NOMO-1 treated with DMSO at 0.1 percent for 48 hours (cell line): ENCODE data around the gene CHCT1.
A peak's percentile ranks its signal among the peaks of the same experiment; 100 is the strongest.
"Not testable (repeated sequence)": the region's sequence is repeated elsewhere in the genome, so short reads cannot be mapped to it uniquely, and the experiment has no call there.

Source experiments
- DNase-seq: peaks from one replicate; lab custom pipeline; 2025; ENCODE audit not compliant: unreplicated experiment; lab: John Stamatoyannopoulos, UW

CHCT1 gene

GRCh38 chr17:60422162-60422665 is at the start of gene CHCT1:
TSS of gene CHCT1 (plus strand) at chr17:60422489. CDS start at chr17:60422593, 104 bp downstream.
- DNase-seq = no peak

DNA sequence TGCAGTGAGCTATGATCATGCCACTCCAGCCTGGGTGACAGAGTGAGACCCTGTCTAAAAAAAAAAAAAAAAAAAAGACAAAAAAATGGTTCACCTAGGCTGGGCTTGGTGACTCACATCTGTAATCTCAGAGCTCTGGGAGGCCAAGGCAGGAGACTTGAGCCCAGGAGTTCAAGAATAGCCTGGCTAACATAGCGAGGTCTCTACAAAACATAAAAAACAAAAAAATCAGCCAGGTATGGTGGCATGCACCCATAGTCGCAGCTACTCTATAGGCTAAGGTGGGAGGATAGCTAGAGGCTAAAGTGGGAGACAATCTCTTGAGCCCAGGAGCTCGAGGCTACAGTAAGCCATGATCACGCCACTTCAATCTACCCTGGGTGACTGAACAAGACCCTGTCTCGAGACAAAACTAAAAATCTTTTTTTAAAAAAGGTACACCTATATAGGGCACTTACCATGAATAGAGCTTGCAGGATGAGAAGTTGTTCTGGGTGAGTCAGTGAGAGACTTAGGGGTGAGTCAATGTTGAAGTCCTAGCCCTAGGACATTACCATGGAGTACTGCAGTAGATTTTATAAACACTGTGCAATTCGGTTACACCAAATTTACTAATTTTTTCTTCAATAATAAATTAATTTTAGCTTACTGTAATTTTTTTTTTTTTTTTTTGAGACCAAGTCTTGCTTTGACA is 49.4 kb upstream of the CHCT1 start:
- peak; percentile 29 for DNase-seq

- DNase-seq = not testable (repeated sequence)
Observed at GRCh38 chr17:60378187-60378586, 44.1 kb upstream of the CHCT1 start.

DNA sequence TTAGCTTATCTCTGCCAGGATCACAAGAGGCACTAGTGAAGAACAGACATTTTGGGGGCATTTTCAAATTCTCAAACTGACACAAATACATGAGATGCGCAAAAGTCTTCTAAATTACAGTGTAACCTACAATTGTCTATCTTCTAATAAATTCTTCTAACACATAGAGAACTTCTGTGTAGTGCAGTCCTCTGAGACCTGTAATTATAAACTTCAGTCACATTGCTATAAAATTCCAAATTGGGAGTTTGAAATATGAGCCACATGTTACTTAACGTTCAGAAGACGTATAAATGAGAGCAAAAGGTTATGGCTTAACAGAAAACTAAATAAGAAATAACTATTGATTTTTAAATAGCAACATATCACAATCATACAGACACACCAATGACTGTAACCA is 42.8 kb upstream of the CHCT1 start:
- not testable (repeated sequence) for DNase-seq

DNA sequence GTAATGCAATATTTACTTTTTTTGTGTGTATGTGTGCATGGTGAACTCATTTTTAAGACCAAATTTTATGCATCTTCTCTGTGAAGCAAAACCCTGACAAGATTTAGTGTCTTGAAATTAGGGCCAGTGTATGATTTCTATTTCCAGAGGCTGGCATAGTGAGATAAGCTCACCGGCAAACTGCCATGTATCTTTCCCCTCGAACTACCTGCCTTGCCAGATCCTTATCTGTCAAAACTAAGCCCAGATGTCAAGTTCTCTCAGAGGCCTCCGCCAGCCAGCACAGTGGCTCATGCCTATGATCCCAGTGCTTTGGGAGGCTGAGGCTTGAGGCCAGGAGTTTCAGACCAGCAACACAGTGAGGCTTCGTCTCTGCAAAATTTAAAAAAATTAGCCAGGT is 40.3 kb upstream of the CHCT1 start:
- DNase-seq = no peak

GRCh38 chr17:60383379-60383778 is 38.9 kb upstream of the CHCT1 start:
- no peak for DNase-seq

- DNase-seq = not testable (repeated sequence)
Observed at GRCh38 chr17:60384921-60385320, 37.4 kb upstream of the CHCT1 start.

DNA sequence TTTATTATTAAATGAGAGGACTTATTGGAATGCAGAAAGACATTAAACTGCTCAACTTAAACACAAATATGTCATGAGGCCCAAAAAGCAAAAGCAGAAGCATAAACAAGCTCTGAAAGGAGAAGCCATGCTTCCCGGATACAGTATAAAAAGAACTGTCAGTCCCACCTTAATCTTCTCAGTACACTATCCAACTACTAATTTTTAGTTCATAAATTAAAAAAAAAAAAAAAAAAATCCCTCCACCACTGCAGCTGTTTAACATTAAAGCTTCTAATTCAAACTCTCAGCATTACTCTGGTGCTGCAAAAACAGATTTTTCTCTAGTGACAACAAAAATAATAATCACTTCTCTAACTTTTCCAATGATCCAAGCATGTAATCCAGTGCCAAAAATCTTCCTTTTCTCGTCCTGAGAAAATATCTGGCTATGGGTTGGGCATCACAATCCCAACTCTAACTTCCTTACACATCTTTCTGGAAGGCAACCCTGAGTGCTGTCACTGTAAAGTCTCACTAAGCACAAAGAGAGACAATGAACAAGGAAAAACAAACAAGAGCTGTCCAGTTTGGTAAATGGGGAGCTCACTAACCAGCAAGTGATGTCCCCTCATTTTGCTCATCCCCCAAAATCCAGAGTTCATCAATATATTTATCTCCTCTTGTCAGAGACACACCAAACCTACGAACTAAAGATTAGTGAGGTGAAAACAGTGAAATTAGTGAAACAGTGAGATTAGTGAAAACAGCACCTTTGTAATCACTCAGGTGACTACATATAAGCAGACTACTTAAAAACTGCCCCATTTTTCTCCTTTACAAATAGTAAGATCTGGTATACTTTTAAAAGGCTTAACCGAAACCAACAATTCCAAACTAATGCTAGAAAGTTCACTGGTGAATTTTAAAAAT is 35.9 kb upstream of the CHCT1 start:
- DNase-seq = peak; percentile 28

DNA sequence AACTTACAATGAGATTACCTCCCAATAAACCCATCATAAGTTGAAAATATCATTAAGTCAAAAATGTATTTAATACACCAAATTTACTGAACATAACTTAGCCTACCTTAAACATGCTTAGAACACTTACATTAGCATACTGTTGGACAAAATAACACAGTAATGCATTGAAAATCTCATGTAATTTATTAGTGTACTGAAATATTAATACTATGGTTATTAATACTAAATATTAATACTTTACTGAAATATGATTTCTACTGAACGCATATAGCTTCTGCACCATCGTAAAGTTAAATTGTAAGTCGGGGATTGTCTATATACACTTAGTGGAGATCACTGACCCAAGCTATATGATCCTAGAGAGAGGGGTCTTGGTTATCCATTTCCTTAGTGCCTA is 34.6 kb upstream of the CHCT1 start:
- no peak for DNase-seq

GRCh38 chr17:60388742-60389141 is 33.5 kb upstream of the CHCT1 start:
- no peak for DNase-seq

DNA sequence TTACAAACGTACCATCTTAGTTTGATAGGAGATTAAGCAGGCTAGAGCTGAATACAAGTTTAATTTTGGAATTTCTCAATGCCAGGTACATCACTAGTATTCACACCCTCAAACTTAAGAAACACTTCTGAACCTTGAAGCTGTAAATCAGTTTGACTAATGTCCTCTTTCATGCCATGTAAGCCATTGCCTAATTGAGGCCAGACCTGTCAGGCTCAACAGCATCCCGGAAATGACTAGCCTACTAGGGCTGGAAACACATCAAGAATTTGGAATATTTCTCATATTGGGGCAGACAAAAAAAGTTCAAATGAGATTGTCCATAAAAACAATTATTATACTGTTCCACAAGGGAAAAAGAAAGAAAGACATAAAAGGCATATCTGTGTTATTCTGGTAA is 32.1 kb upstream of the CHCT1 start:
- DNase-seq = peak; percentile 78

GRCh38 chr17:60390925-60391470 is 31.3 kb upstream of the CHCT1 start:
- peak; percentile 16 for DNase-seq

GRCh38 chr17:60391471-60392041 is 30.7 kb upstream of the CHCT1 start:
- DNase-seq = no peak

- peak; percentile 98 for DNase-seq
Observed at GRCh38 chr17:60392042-60392844, 30.0 kb upstream of the CHCT1 start, which contains the start of gene USP32. TSS of gene USP32 (minus strand) at chr17:60392133. CDS start at chr17:60391939, 194 bp downstream.

DNA sequence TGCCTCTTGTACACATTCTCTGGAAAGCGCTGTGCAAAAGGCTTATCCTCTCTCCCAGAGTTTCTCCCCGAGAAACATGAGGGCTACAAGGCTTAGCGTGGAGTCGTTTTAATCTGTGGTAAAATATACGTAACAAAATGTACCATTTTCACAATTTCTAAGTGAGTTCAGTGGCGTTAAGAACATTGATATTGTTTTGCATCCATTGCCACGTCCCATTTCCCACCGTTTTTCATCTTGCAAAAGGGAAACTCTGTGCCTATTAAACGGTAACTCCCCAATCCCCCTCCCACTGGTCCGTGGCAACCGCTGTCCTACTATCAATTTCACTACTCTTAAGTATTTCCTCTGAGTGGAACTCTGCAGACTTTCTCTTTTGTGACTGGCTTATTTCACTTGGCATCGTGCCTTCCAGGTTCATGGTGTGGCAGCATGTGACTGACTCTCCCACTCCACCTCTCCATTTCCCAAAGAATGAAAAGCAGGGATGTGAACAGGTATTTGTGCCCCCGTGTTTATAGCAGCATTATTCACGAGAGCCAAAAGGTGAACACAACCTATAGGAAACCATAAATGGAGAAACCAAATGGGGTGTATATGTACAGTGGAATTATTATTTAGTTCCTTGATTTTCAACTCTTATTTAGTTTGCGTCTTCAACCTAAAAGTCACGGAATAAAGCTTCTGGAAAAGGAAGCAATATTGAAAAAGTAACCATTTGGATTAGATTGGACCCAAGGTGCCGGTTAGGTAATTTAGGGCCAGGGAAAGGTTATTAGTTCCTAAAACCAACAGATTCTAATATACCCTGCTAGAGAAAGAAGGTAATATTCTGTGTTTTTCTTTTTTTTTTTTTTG is 29.2 kb upstream of the CHCT1 start:
- peak; percentile 40 for DNase-seq

- DNase-seq = peak; percentile 91
Observed at GRCh38 chr17:60393840-60394723, 28.2 kb upstream of the CHCT1 start.

GRCh38 chr17:60395508-60396065 is 26.7 kb upstream of the CHCT1 start:
- DNase-seq = peak; percentile 77

DNA sequence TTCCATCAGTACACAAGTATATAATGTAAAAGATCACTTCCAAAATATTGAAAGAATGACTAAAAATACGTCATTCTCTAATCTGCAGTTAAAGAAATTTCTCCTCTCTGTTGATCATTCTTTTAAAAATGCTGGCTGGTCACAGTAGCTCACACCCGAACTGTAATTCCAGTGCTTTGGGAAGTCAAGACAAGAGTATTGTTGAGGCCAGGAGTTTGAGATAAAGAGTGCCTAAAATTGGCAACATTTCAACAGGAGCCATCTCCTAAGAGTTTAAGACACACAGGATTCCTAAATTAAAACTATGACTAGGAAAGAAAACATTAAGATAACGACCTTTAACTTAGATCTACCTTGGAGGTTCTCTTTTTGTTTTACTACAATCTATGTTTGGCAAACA is 25.9 kb upstream of the CHCT1 start:
- no peak for DNase-seq
